RWPE1 (cell line): Measurements from ENCODE around the gene PIANP.
A peak's percentile ranks its signal among the peaks of the same experiment; 100 is the strongest.

Experiments
- CTCF ChIA-PET: fragments of 350-600 bp; sonication (Branson Sonifier 250); formaldehyde crosslinking; extraction: SDS; loops from one replicate; lab custom pipeline; 2021; lab: Yijun Ruan, JAX
- POLR2A ChIA-PET: fragments of 400-600 bp; formaldehyde crosslinking; extraction: SDS; loops from one replicate; lab custom pipeline; 2020; ENCODE audit warnings: antibody characterized with exemption; ENCODE audit not compliant: low non-redundant PET; lab: Yijun Ruan, JAX
- DNase-seq: peaks from one replicate; pipeline ENCODE4 v3.0.0; 2012; ENCODE audit warnings: low spot score
- H3K27ac ChIP-seq: fragments of 450-650 bp; 2 replicates; pipeline ENCODE4 v1.5.1; 2017
- CTCF ChIP-seq: fragments of 450-650 bp; conservative IDR thresholded peaks from 2 replicates; pipeline ENCODE4 v1.5.1; 2017; ENCODE audit warnings: low read depth, mild to moderate bottlenecking

The PIANP gene

GRCh38 chr12:6676962-6677361 lies 23.7 kb downstream of the PIANP start:
- no peak for DNase-seq
- no peak overlapping the region for H3K27ac ChIP-seq
- TF ChIP-seq CTCF = no peak
- ChIA-PET CTCF (interaction anchor here (0.8 to 1.4 kb wide), 2 partner anchors 10 to 57 kb away, joined by 4 to 5 read pairs; no protein-coding TSS in a partner anchor), POLR2A (no interaction called here)

GRCh38 chr12:6672143-6672542 lies 28.5 kb downstream of the PIANP start:
- no peak for DNase-seq
- H3K27ac ChIP-seq = no peak overlapping the region
- CTCF ChIA-PET = interaction anchor here (1.0 kb wide), 1 partner anchor 12 kb away, joined by 3 read pairs; no protein-coding TSS in a partner anchor
- POLR2A ChIA-PET = no interaction called here
- no peak for TF ChIP-seq CTCF

- TF ChIP-seq CTCF = no peak
- ChIA-PET CTCF (interaction anchor here (0.6 to 1.2 kb wide), 5 partner anchors 9 to 56 kb away, joined by 3 to 5 read pairs (median 4); partner anchors contain the start of gene COPS7A), POLR2A (interaction anchor here (0.6 kb wide), 1 partner anchor 113 kb away, joined by 4 read pairs; no protein-coding TSS in a partner anchor)
- DNase-seq = peak; percentile 26
- no peak overlapping the region for H3K27ac ChIP-seq
Measured at GRCh38 chr12:6667559-6668210, 32.9 kb downstream of the PIANP start.

GRCh38 chr12:6666211-6666610 lies 34.4 kb downstream of the PIANP start:
- no peak for TF ChIP-seq CTCF
- no peak for DNase-seq
- no peak overlapping the region for H3K27ac ChIP-seq
- ChIA-PET CTCF (no interaction called here), POLR2A (interaction anchor here (0.7 kb wide), 1 partner anchor 11 kb away, joined by 4 read pairs; no protein-coding TSS in a partner anchor)

GRCh38 chr12:6664902-6665301 lies 35.7 kb downstream of the PIANP start:
- no peak for TF ChIP-seq CTCF
- POLR2A ChIA-PET = no interaction called here
- CTCF ChIA-PET = interaction anchor here (0.6 kb wide), 1 partner anchor 257 kb away, joined by 3 read pairs; no protein-coding TSS in a partner anchor
- DNase-seq = no peak
- H3K27ac ChIP-seq = no peak overlapping the region

GRCh38 chr12:6662906-6663742 lies 37.5 kb downstream of the PIANP start, which contains the start of gene ING4:
Gene ING4, minus strand, starts transcription at chr12:6663119. Its CDS starts 18 bp downstream, at chr12:6663101.
- peak within 1 kb of the TSS; percentile 69 for H3K27ac ChIP-seq
- ChIA-PET CTCF (no interaction called here), POLR2A (no interaction called here)
- peak; percentile 97 for DNase-seq
- TF ChIP-seq CTCF = no peak
